Liver (tissue), 9 donors: ENCODE measurements around the gene MBNL3. TPM values are rescaled to one million over a fixed set of nuclear protein-coding genes. Genes with fewer than 3 reads are reported as not detected.

Experiments
- DNase-seq: peaks from one replicate; pipeline ENCODE4 v3.0.0-alpha.2; 2017; ENCODE audit warnings: low spot score
- H3K27ac ChIP-seq, 2 donors: one replicate each; pipeline ENCODE4 v1.7.0; 2013; ENCODE audit warnings: inconsistent platforms in 2 of 2, low read length in 2 of 2, control low read depth in 1 of 2, low read depth in 1 of 2, mild to moderate bottlenecking in 1 of 2
- H3K27me3 ChIP-seq, 4 donors: one replicate each; pipeline versions ENCODE4 v1.6.1 to v1.7.0; 2013; ENCODE audit warnings: low read length in 3 of 4, inconsistent platforms in 1 of 4, mild to moderate bottlenecking in 1 of 4, moderate library complexity in 1 of 4; ENCODE audit not compliant: control insufficient read depth in 4 of 4, insufficient read depth in 4 of 4
- H3K36me3 ChIP-seq, 4 donors: one replicate each; pipeline versions ENCODE4 v1.6.1 to v1.7.0; 2013; ENCODE audit warnings: low read length in 3 of 4, mild to moderate bottlenecking in 3 of 4, low read depth in 1 of 4, moderate library complexity in 1 of 4; ENCODE audit not compliant: control insufficient read depth in 4 of 4, insufficient read depth in 3 of 4
- H3K4me1 ChIP-seq, 4 donors: one replicate each; pipeline versions ENCODE4 v1.6.1 to v1.7.0; 2013; ENCODE audit warnings: low read length in 3 of 4, mild to moderate bottlenecking in 3 of 4, moderate library complexity in 1 of 4; ENCODE audit not compliant: control insufficient read depth in 4 of 4, insufficient read depth in 4 of 4
- H3K4me3 ChIP-seq, 3 donors: one replicate each; pipeline versions ENCODE4 v1.6.1 to v1.7.0; 2013; ENCODE audit warnings: low read length in 3 of 3, control low read depth in 1 of 3, low read depth in 1 of 3, mild to moderate bottlenecking in 1 of 3
- H3K9ac ChIP-seq, 2 donors: one replicate each; pipeline ENCODE4 v1.7.0; 2013; ENCODE audit warnings: low read length in 2 of 2, mild to moderate bottlenecking in 2 of 2, moderate library complexity in 2 of 2, control low read depth in 1 of 2, low read depth in 1 of 2
- H3K9me3 ChIP-seq, 4 donors: one replicate each; pipeline versions ENCODE4 v1.6.1 to v1.7.0; 2013; ENCODE audit warnings: low read length in 3 of 4; ENCODE audit not compliant: control insufficient read depth in 4 of 4
- ATF3 ChIP-seq: IDR thresholded peaks from 2 replicates; pipeline ENCODE4 v1.6.1; 2016; ENCODE audit warnings: antibody characterized with exemption
- EGR1 ChIP-seq, 2 donors: IDR thresholded peaks; 2 replicates each; pipeline ENCODE4 v1.6.1; 2016 to 2018; ENCODE audit warnings: antibody characterized with exemption in 2 of 2, low read depth in 2 of 2
- FOXA1 ChIP-seq: IDR thresholded peaks from 2 replicates; pipeline ENCODE4 v1.6.1; 2016; ENCODE audit warnings: antibody characterized with exemption
- FOXA2 ChIP-seq: IDR thresholded peaks from 2 replicates; pipeline ENCODE4 v1.6.1; 2016; ENCODE audit warnings: antibody characterized with exemption
- GABPA ChIP-seq, 2 donors: IDR thresholded peaks in 1 of 2; conservative IDR thresholded peaks in 1 of 2; 2 replicates each; pipeline ENCODE4 v1.6.1; 2016; ENCODE audit warnings: antibody characterized with exemption in 2 of 2, mild to moderate bottlenecking in 1 of 2, moderate library complexity in 1 of 2
- HNF4A ChIP-seq, 2 donors: conservative IDR thresholded peaks; 2 replicates each; pipeline ENCODE4 v1.6.1; 2016; ENCODE audit warnings: antibody characterized with exemption in 2 of 2, mild to moderate bottlenecking in 2 of 2
- HNF4G ChIP-seq: IDR thresholded peaks from 2 replicates; pipeline ENCODE4 v1.6.1; 2016; ENCODE audit warnings: antibody characterized with exemption
- MAX ChIP-seq: IDR thresholded peaks from 2 replicates; pipeline ENCODE4 v1.6.1; 2016; ENCODE audit warnings: antibody characterized with exemption
- RAD21 ChIP-seq, 2 donors: IDR thresholded peaks; 2 replicates each; pipeline ENCODE4 v1.6.1; 2016; ENCODE audit warnings: antibody characterized with exemption in 2 of 2, mild to moderate bottlenecking in 2 of 2
- REST ChIP-seq: IDR thresholded peaks from 2 replicates; pipeline ENCODE4 v1.6.1; 2016; ENCODE audit warnings: antibody characterized with exemption, mild to moderate bottlenecking
- RXRA ChIP-seq, 2 donors: IDR thresholded peaks; 2 replicates each; pipeline ENCODE4 v1.6.1; 2017 to 2018; ENCODE audit warnings: antibody characterized with exemption in 2 of 2, mild to moderate bottlenecking in 1 of 2
- SP1 ChIP-seq: IDR thresholded peaks from 2 replicates; pipeline ENCODE4 v1.6.1; 2018; ENCODE audit warnings: antibody characterized with exemption, mild to moderate bottlenecking
- TAF1 ChIP-seq: conservative IDR thresholded peaks from 2 replicates; pipeline ENCODE4 v1.6.1; 2016; ENCODE audit warnings: antibody characterized with exemption, mild to moderate bottlenecking
- YY1 ChIP-seq: IDR thresholded peaks from 2 replicates; pipeline ENCODE4 v1.6.1; 2016; ENCODE audit warnings: antibody characterized with exemption, mild to moderate bottlenecking
- ZBTB33 ChIP-seq: IDR thresholded peaks from 2 replicates; pipeline ENCODE4 v1.6.1; 2016; ENCODE audit warnings: antibody characterized with exemption
- WGBS: extraction: QIAGEN DNeasy Blood & Tissue Kit; methylation state at CpG from one replicate; pipeline ENCODE4 v1.1.7; 2013; 5-methylcytosine and 5-hydroxymethylcytosine counted together
- polyA plus RNA-seq, 2 donors: library from polyadenylated mRNA; stranded (reverse) in 1 of 2; unstranded in 1 of 2; fragments of 200-250 nt in 1 of 2; fragments of >200 nt in 1 of 2; fragmentation: Nextera tagmentation in 1 of 2; extraction: Ambion mirVana in 1 of 2; gene quantifications; one replicate each; pipeline versions ENCODE4 v1.2.1 to v1.2.3, GENCODE V29; 2013 to 2015
- total RNA-seq, 2 donors: library from RNA; depleted of rRNA; stranded (reverse); fragments of >200 nt; gene quantifications; one replicate each; pipeline ENCODE4 v1.2.3, GENCODE V29; 2014
- donor health status: healthy.
- donor health status: healthy.
- donor health status: healthy.
- donor health status: healthy.
- donor health status: healthy.

Gene MBNL3
- total and polyA plus RNA-seq, 4 donors, result 20.6 to 149 (median 82.3) TPM

- TF ChIP-seq ATF3 (no peak), FOXA2 (no peak), YY1 (no peak), RAD21 (IDR thresholded peaks at IDR 0.05) (no peak), HNF4G (no peak), TAF1 (no peak), RXRA (IDR thresholded peaks at IDR 0.05) (no peak), FOXA1 (no peak)
Observed at GRCh38 chrX:132444936-132445335, 43.9 kb downstream of the MBNL3 start (continued).

GRCh38 chrX:132443196-132444135, 45.4 kb downstream of the MBNL3 start:
- peak in 1 of 2 donors; percentile 18 for TF ChIP-seq HNF4A (conservative IDR thresholded peaks at IDR 0.05)
- no peak for TF ChIP-seq GABPA (IDR thresholded peaks at IDR 0.05 in 1 of 2, conservative IDR thresholded peaks at IDR 0.05 in 1 of 2)
- TF ChIP-seq RXRA (IDR thresholded peaks at IDR 0.05), result peak in 1 of 2 donors; percentile 14
- WGBS, result 81% methylated on average over 5 of the region's 5 CpGs
- Histone ChIP-seq H3K27me3 (no peaks in the 10 kb centered on the region), H3K9ac (no peak overlapping the region), H3K9me3 (no peaks in the 10 kb centered on the region), H3K27ac (no peak overlapping the region), H3K4me3 (no peak overlapping the region), H3K36me3 (no peaks in the 10 kb centered on the region), H3K4me1 (no peaks in the 10 kb centered on the region)
- no peak for DNase-seq

- no peak overlapping the region for H3K4me3 ChIP-seq
- no peaks in the 10 kb centered on the region for H3K36me3 ChIP-seq
- DNase-seq, result no peak
- H3K9ac ChIP-seq, result no peak overlapping the region
- H3K4me1 ChIP-seq, result no peaks in the 10 kb centered on the region
- no peak overlapping the region for H3K27ac ChIP-seq
- no peaks in the 10 kb centered on the region for H3K9me3 ChIP-seq
- TF ChIP-seq GABPA (IDR thresholded peaks at IDR 0.05 in 1 of 2, conservative IDR thresholded peaks at IDR 0.05 in 1 of 2) (no peak), HNF4G (no peak), HNF4A (conservative IDR thresholded peaks at IDR 0.05) (no peak), TAF1 (no peak), RXRA (IDR thresholded peaks at IDR 0.05) (no peak), EGR1 (IDR thresholded peaks at IDR 0.05; ENCODE audit: low read depth in 2 of 2) (no peak), REST (no peak), RAD21 (IDR thresholded peaks at IDR 0.05) (no peak), ZBTB33 (no peak), ATF3 (no peak), SP1 (no peak), MAX (no peak)
- H3K27me3 ChIP-seq, result no peaks in the 10 kb centered on the region
- WGBS, result 90% methylated on average over 2 of the region's 2 CpGs
Observed at GRCh38 chrX:132442691-132443090, 46.1 kb downstream of the MBNL3 start.
